LNCAP (cell line): ENCODE results near the gene PDE11A.

Experiments used
- TF ChIP-seq, protein P1 (sequence below): fragments of 450-650 bp; IDR thresholded peaks from 2 replicates; pipeline ENCODE4 v1.5.1; 2017; ENCODE audit warnings: mild to moderate bottlenecking

Gene PDE11A

GRCh38 chr2:177735318-177735803, 337.2 kb downstream of the PDE11A start:
- TF ChIP-seq, protein P1, sequence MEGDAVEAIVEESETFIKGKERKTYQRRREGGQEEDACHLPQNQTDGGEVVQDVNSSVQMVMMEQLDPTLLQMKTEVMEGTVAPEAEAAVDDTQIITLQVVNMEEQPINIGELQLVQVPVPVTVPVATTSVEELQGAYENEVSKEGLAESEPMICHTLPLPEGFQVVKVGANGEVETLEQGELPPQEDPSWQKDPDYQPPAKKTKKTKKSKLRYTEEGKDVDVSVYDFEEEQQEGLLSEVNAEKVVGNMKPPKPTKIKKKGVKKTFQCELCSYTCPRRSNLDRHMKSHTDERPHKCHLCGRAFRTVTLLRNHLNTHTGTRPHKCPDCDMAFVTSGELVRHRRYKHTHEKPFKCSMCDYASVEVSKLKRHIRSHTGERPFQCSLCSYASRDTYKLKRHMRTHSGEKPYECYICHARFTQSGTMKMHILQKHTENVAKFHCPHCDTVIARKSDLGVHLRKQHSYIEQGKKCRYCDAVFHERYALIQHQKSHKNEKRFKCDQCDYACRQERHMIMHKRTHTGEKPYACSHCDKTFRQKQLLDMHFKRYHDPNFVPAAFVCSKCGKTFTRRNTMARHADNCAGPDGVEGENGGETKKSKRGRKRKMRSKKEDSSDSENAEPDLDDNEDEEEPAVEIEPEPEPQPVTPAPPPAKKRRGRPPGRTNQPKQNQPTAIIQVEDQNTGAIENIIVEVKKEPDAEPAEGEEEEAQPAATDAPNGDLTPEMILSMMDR = no peak

GRCh38 chr2:177733322-177733855, 339.2 kb downstream of the PDE11A start:
- TF ChIP-seq, protein P1 = no peak

- TF ChIP-seq, protein P1 = no peak
These were observed 341.2 kb downstream of the PDE11A start for GRCh38 chr2:177731384-177731783.

DNA sequence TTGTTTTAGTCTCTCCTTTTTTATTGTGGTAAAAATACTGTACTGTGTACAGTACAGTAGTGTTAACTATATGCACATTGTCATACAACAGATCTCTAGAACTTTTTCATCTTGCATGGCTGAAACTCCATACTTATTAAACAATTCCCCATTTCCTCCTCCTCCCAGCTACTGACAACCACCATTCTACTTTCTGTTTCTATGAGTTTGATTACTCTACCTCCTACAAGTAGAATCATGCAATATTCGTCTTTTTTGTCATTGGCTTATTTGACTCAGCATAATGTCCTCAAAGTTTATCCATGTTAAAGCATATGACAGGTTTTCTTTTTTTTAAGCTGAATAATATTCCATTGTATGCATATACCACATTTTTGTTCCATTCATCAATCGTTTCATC, 341.8 kb downstream of the PDE11A start:
- TF ChIP-seq, protein P1 = no peak

DNA sequence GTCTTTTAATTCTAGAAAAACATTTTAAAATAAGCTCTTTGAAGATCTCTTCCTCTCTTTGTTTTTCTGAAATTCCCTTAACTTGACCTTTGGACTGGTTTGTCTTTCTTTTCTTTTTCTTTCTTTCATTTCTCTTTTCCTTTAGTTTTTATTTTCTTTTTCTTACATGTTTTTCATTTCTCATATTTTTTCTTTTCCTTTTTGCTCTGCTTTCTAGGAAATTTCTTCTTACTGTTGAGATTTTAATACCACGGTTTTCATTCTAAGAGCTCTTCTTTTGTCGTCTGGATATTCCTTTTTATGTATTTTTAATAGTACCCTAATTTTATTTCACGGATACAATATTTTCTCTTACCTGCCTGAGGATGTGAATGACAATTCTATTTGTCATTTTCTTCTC, 342.2 kb downstream of the PDE11A start:
- TF ChIP-seq, protein P1 = no peak

DNA sequence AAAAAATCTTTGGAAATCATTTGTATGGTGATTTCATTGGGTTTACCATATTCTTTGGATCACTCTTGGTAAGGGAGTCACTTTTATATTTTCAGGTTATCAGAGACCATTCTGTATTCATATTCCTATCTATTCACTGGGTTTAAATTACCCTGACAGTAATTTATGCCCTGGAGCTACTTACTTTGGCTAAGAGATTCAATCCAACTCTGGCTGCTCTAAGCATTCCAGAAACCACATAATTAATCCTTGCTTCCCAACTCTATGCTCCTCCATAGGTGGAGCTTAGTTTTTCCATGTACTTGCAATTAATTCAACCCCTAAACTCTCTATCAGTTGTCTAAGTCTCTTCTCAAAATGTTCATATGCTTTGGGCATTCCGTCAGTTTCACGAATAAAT, 343.7 kb downstream of the PDE11A start:
- TF ChIP-seq, protein P1 = no peak

GRCh38 chr2:177728399-177728765, 344.2 kb downstream of the PDE11A start:
- TF ChIP-seq, protein P1 = no peak
